ENCODE measurements around the gene H3-3A. TPM values are rescaled to one million over a fixed set of nuclear protein-coding genes. Genes with fewer than 3 reads are reported as not detected.
A peak's percentile ranks its signal among the peaks of the same experiment; 100 is the strongest.

Gene H3-3A
- polyA plus RNA-seq, 1 of the 3 experiments (the other 2 are of a cell fraction) = 315 TPM

DNA sequence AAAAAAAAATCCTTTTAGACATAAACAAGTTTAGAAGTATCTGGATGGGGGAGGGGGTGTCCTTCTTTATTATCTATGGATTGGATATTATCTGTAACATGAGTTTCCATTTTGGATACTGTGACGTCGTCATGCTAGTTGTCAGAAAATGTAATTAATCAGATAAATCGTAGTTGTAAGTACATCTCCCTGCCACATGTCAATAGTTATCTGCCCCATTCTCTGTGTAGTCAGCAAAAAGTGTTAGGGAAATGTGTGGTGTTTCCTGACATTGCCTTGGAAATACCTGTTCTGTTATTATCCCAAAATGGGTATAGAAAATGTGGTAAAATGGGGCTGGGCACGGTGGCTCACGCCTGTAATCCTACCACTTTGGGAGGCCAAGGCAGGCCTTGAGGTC, 38.8 kb upstream of the H3-3A start:
- no peak overlapping the region for H3K4me2 ChIP-seq
- H3K9ac ChIP-seq = no peak overlapping the region
- H3K79me2 ChIP-seq (ENCODE audit: insufficient read depth) = no peaks in the 10 kb centered on the region
- no peaks in the 10 kb centered on the region for H3K27me3 ChIP-seq (ENCODE audit: insufficient read depth)
- ChIA-PET CTCF (no interaction called here), POLR2A (no interaction called here)
- WGBS (ENCODE audit: low lambda C conversion rate) = 62% methylated on average over 5 of the region's 5 CpGs
- no peaks in the 10 kb centered on the region for H3K36me3 ChIP-seq (replicated peaks in 1 of 2; ENCODE audit: control insufficient read depth in 1 of 2, insufficient read depth in 2 of 2, low read length in 1 of 2)
- DNase-seq = peak; percentile 25
- H3K9me3 ChIP-seq = no peaks in the 10 kb centered on the region
- no peaks in the 10 kb centered on the region for H3K4me1 ChIP-seq (ENCODE audit: control insufficient read depth in 1 of 2, insufficient read depth in 2 of 2, low read depth in 1 of 2, low read length in 1 of 2)
- no peaks in the 10 kb centered on the region for H3K9me2 ChIP-seq
- no peak overlapping the region for H3K27ac ChIP-seq (ENCODE audit: low read depth in 2 of 2, low read length in 1 of 2)
- H3K4me3 ChIP-seq (ENCODE audit: low read depth in 2 of 2, low read length in 1 of 2) = no peak overlapping the region
- TF ChIP-seq, protein P1, sequence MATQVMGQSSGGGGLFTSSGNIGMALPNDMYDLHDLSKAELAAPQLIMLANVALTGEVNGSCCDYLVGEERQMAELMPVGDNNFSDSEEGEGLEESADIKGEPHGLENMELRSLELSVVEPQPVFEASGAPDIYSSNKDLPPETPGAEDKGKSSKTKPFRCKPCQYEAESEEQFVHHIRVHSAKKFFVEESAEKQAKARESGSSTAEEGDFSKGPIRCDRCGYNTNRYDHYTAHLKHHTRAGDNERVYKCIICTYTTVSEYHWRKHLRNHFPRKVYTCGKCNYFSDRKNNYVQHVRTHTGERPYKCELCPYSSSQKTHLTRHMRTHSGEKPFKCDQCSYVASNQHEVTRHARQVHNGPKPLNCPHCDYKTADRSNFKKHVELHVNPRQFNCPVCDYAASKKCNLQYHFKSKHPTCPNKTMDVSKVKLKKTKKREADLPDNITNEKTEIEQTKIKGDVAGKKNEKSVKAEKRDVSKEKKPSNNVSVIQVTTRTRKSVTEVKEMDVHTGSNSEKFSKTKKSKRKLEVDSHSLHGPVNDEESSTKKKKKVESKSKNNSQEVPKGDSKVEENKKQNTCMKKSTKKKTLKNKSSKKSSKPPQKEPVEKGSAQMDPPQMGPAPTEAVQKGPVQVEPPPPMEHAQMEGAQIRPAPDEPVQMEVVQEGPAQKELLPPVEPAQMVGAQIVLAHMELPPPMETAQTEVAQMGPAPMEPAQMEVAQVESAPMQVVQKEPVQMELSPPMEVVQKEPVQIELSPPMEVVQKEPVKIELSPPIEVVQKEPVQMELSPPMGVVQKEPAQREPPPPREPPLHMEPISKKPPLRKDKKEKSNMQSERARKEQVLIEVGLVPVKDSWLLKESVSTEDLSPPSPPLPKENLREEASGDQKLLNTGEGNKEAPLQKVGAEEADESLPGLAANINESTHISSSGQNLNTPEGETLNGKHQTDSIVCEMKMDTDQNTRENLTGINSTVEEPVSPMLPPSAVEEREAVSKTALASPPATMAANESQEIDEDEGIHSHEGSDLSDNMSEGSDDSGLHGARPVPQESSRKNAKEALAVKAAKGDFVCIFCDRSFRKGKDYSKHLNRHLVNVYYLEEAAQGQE (IDR thresholded peaks at IDR 0.05; ENCODE audit: low read depth, low read length) = no peak
- no peak for TF ChIP-seq TCF12 (IDR thresholded peaks at IDR 0.05)
- TF ChIP-seq TAF1 (IDR thresholded peaks at IDR 0.05; ENCODE audit: borderline replicate concordance, low read depth, low read length) = no peak
- TF ChIP-seq RFX5 (IDR thresholded peaks at IDR 0.05; ENCODE audit: low read length) = no peak
- TF ChIP-seq RXRA (IDR thresholded peaks at IDR 0.05; ENCODE audit: borderline replicate concordance, low read depth) = no peak
- TF ChIP-seq ELF1 (IDR thresholded peaks at IDR 0.05) = no peak
- TF ChIP-seq, protein P2, sequence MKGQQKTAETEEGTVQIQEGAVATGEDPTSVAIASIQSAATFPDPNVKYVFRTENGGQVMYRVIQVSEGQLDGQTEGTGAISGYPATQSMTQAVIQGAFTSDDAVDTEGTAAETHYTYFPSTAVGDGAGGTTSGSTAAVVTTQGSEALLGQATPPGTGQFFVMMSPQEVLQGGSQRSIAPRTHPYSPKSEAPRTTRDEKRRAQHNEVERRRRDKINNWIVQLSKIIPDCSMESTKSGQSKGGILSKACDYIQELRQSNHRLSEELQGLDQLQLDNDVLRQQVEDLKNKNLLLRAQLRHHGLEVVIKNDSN (IDR thresholded peaks at IDR 0.05; ENCODE audit: borderline replicate concordance, low read depth) = no peak
- TF ChIP-seq EP300 (IDR thresholded peaks at IDR 0.05; ENCODE audit: borderline replicate concordance in 1 of 2, low read depth in 1 of 2, low read length in 1 of 2) = no peak
- TF ChIP-seq NFIC (IDR thresholded peaks at IDR 0.05; ENCODE audit: borderline replicate concordance) = no peak
- no peak for TF ChIP-seq MEF2A (IDR thresholded peaks at IDR 0.05; ENCODE audit: borderline replicate concordance, low read depth)
- TF ChIP-seq, protein P3, sequence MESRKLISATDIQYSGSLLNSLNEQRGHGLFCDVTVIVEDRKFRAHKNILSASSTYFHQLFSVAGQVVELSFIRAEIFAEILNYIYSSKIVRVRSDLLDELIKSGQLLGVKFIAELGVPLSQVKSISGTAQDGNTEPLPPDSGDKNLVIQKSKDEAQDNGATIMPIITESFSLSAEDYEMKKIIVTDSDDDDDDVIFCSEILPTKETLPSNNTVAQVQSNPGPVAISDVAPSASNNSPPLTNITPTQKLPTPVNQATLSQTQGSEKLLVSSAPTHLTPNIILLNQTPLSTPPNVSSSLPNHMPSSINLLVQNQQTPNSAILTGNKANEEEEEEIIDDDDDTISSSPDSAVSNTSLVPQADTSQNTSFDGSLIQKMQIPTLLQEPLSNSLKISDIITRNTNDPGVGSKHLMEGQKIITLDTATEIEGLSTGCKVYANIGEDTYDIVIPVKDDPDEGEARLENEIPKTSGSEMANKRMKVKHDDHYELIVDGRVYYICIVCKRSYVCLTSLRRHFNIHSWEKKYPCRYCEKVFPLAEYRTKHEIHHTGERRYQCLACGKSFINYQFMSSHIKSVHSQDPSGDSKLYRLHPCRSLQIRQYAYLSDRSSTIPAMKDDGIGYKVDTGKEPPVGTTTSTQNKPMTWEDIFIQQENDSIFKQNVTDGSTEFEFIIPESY (IDR thresholded peaks at IDR 0.05; ENCODE audit: borderline replicate concordance, low read depth) = no peak
- TF ChIP-seq, protein P4, sequence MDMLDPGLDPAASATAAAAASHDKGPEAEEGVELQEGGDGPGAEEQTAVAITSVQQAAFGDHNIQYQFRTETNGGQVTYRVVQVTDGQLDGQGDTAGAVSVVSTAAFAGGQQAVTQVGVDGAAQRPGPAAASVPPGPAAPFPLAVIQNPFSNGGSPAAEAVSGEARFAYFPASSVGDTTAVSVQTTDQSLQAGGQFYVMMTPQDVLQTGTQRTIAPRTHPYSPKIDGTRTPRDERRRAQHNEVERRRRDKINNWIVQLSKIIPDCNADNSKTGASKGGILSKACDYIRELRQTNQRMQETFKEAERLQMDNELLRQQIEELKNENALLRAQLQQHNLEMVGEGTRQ (IDR thresholded peaks at IDR 0.05; ENCODE audit: borderline replicate concordance, low read depth, low read length) = no peak
- TF ChIP-seq, protein P5, sequence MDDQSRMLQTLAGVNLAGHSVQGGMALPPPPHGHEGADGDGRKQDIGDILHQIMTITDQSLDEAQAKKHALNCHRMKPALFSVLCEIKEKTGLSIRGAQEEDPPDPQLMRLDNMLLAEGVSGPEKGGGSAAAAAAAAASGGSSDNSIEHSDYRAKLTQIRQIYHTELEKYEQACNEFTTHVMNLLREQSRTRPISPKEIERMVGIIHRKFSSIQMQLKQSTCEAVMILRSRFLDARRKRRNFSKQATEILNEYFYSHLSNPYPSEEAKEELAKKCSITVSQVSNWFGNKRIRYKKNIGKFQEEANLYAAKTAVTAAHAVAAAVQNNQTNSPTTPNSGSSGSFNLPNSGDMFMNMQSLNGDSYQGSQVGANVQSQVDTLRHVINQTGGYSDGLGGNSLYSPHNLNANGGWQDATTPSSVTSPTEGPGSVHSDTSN (IDR thresholded peaks at IDR 0.05) = no peak
- TF ChIP-seq, protein P6, sequence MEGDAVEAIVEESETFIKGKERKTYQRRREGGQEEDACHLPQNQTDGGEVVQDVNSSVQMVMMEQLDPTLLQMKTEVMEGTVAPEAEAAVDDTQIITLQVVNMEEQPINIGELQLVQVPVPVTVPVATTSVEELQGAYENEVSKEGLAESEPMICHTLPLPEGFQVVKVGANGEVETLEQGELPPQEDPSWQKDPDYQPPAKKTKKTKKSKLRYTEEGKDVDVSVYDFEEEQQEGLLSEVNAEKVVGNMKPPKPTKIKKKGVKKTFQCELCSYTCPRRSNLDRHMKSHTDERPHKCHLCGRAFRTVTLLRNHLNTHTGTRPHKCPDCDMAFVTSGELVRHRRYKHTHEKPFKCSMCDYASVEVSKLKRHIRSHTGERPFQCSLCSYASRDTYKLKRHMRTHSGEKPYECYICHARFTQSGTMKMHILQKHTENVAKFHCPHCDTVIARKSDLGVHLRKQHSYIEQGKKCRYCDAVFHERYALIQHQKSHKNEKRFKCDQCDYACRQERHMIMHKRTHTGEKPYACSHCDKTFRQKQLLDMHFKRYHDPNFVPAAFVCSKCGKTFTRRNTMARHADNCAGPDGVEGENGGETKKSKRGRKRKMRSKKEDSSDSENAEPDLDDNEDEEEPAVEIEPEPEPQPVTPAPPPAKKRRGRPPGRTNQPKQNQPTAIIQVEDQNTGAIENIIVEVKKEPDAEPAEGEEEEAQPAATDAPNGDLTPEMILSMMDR (IDR thresholded peaks at IDR 0.05) = no peak
- no peak for TF ChIP-seq JUND (IDR thresholded peaks at IDR 0.05)
- no peak for TF ChIP-seq GATA2 (CRISPR knock-in tag; IDR thresholded peaks at IDR 0.05)
- TF ChIP-seq SIN3A (IDR thresholded peaks at IDR 0.05; ENCODE audit: borderline replicate concordance, low read depth, low read length) = no peak
- no peak for TF ChIP-seq POLR2AphosphoS5 (IDR thresholded peaks at IDR 0.05; ENCODE audit: low read depth, low read length)
- TF ChIP-seq RAD21 (IDR thresholded peaks at IDR 0.05; ENCODE audit: low read length) = no peak
- no peaks in the 10 kb centered on the region for H4K20me1 ChIP-seq (ENCODE audit: insufficient read depth)
- no peak overlapping the region for H2AFZ ChIP-seq (ENCODE audit: low read depth)
- no peaks in the 10 kb centered on the region for H3F3A ChIP-seq (replicated peaks; ENCODE audit: insufficient read depth)
